ENCODE measurements around the gene OSBPL10. TPM values are rescaled to one million over a fixed set of nuclear protein-coding genes. Genes with fewer than 3 reads are reported as not detected.

The OSBPL10 gene
- total RNA-seq, 1 experiment from 2014 or later: 2.3 TPM

DNA sequence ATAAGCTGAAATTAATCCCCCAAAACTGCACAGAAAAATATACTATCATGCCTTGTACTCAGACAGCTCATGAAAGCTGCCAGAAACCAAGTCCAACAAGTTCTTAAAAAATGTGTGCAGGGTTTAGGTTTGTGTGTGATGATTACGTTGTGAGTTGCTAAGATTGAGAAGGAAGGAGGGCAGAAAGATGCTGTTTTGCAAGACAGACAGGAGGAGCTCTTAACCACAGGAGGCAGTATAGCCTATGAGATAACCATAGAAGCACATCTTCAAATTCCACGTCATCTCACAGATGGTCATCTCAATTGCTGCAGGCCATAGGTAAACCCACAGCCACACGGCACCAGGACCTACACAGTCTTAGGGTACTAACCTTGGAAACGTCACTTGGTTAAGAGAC, 256.4 kb downstream of the OSBPL10 start:
- CTCF ChIA-PET: no interaction called here
- intact Hi-C loops (cut with micrococcal nuclease; ENCODE audit: unreplicated experiment): no loop called here
- Histone ChIP-seq H3K36me3 (ENCODE audit: insufficient read depth, low read length, poor library complexity, severe bottlenecking) (no peaks in the 10 kb centered on the region), H3K9me3 (ENCODE audit: low read depth, low read length, poor library complexity, severe bottlenecking) (no peaks in the 10 kb centered on the region), H3K4me3 (ENCODE audit: low read depth, low read length, poor library complexity, severe bottlenecking) (no peak overlapping the region), H3K27ac (ENCODE audit: low read depth, low read length, poor library complexity, severe bottlenecking) (no peak overlapping the region), H3K4me1 (ENCODE audit: insufficient read depth, low read length, poor library complexity, severe bottlenecking) (no peaks in the 10 kb centered on the region), H3K27me3 (replicated peaks; ENCODE audit: insufficient read depth, low read depth, low read length, poor library complexity) (no peaks in the 10 kb centered on the region)
- DNase-seq (ENCODE audit: low spot score): peak; percentile 15
- TF ChIP-seq CTCF (conservative IDR thresholded peaks at IDR 0.05; ENCODE audit: low read depth, low read length) (peak; percentile 47), EZH2 (IDR thresholded peaks at IDR 0.05; ENCODE audit: borderline replicate concordance, low read depth, low read length, poor library complexity, severe bottlenecking) (no peak)
- POLR2A ChIA-PET (ENCODE audit: low non-redundant PET): no interaction called here
- no TSS peak for BruUV-seq (replicated peaks)

- no peaks in the 10 kb centered on the region for H3K4me1 ChIP-seq (ENCODE audit: insufficient read depth, low read length, poor library complexity, severe bottlenecking)
- H3K4me3 ChIP-seq (ENCODE audit: low read depth, low read length, poor library complexity, severe bottlenecking): no peak overlapping the region
- no peaks in the 10 kb centered on the region for H3K9me3 ChIP-seq (ENCODE audit: low read depth, low read length, poor library complexity, severe bottlenecking)
- intact Hi-C loops (cut with micrococcal nuclease; ENCODE audit: unreplicated experiment): no loop called here
- TF ChIP-seq EZH2 (IDR thresholded peaks at IDR 0.05; ENCODE audit: borderline replicate concordance, low read depth, low read length, poor library complexity, severe bottlenecking) (no peak), CTCF (conservative IDR thresholded peaks at IDR 0.05; ENCODE audit: low read depth, low read length) (no peak)
- BruUV-seq (replicated peaks): no TSS peak
- DNase-seq (ENCODE audit: low spot score): no peak
- no peaks in the 10 kb centered on the region for H3K36me3 ChIP-seq (ENCODE audit: insufficient read depth, low read length, poor library complexity, severe bottlenecking)
- H3K27me3 ChIP-seq (replicated peaks; ENCODE audit: insufficient read depth, low read depth, low read length, poor library complexity): no peaks in the 10 kb centered on the region
- ChIA-PET POLR2A (ENCODE audit: low non-redundant PET) (no interaction called here), CTCF (no interaction called here)
- H3K27ac ChIP-seq (ENCODE audit: low read depth, low read length, poor library complexity, severe bottlenecking): no peak overlapping the region
Observed at GRCh38 chr3:31724116-31724515, 256.9 kb downstream of the OSBPL10 start.

DNA sequence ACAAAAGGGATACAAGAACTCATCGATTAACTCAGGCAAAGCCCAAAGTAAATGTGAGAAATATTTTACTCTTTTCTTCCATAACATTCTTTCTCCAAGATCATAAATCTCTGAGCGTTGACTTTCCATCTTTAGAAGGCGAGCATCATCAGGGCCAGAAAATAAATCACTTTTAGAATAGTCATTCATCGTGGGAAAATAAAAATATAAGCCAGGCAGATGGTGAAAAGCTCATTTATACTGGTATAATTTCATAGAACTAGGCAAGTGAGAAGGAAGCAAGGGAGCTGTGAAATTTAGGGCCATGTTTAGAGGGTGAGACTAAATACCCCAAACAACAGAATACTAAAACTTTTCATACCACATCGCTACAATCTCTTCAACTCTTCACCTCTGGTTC, 257.4 kb downstream of the OSBPL10 start:
- Histone ChIP-seq H3K9me3 (ENCODE audit: low read depth, low read length, poor library complexity, severe bottlenecking) (no peaks in the 10 kb centered on the region), H3K4me1 (ENCODE audit: insufficient read depth, low read length, poor library complexity, severe bottlenecking) (no peaks in the 10 kb centered on the region), H3K27ac (ENCODE audit: low read depth, low read length, poor library complexity, severe bottlenecking) (no peak overlapping the region), H3K4me3 (ENCODE audit: low read depth, low read length, poor library complexity, severe bottlenecking) (no peak overlapping the region), H3K27me3 (replicated peaks; ENCODE audit: insufficient read depth, low read depth, low read length, poor library complexity) (no peaks in the 10 kb centered on the region), H3K36me3 (ENCODE audit: insufficient read depth, low read length, poor library complexity, severe bottlenecking) (no peaks in the 10 kb centered on the region)
- no peak for DNase-seq (ENCODE audit: low spot score)
- ChIA-PET CTCF (no interaction called here), POLR2A (ENCODE audit: low non-redundant PET) (no interaction called here)
- intact Hi-C loops (cut with micrococcal nuclease; ENCODE audit: unreplicated experiment): no loop called here
- no TSS peak for BruUV-seq (replicated peaks)
- TF ChIP-seq CTCF (conservative IDR thresholded peaks at IDR 0.05; ENCODE audit: low read depth, low read length) (no peak), EZH2 (IDR thresholded peaks at IDR 0.05; ENCODE audit: borderline replicate concordance, low read depth, low read length, poor library complexity, severe bottlenecking) (no peak)
